NCI-H748 (cell line): ENCODE data around the gene MIA.
"Not testable (repeated sequence)": the region's sequence is repeated elsewhere in the genome, so short reads cannot be mapped to it uniquely, and the experiment has no call there.

ENCODE experiments used
- DNase-seq: peaks from one replicate; lab custom pipeline; 2025; ENCODE audit not compliant: unreplicated experiment; lab: John Stamatoyannopoulos, UW

The MIA gene

GRCh38 chr19:40750058-40750873 lies 25.1 kb upstream of the MIA start, which contains the start of gene ACTMAP:
ACTMAP (minus strand) TSS chr19:40750477; CDS start chr19:40749803, 674 bp downstream.
- DNase-seq = peak; percentile 100

- DNase-seq = peak; percentile 100
These were observed 24.3 kb upstream of the MIA start, which contains the start of gene SNRPA for GRCh38 chr19:40750874-40751537. SNRPA (plus strand) TSS chr19:40751203; CDS start chr19:40751409, 206 bp downstream.

DNA sequence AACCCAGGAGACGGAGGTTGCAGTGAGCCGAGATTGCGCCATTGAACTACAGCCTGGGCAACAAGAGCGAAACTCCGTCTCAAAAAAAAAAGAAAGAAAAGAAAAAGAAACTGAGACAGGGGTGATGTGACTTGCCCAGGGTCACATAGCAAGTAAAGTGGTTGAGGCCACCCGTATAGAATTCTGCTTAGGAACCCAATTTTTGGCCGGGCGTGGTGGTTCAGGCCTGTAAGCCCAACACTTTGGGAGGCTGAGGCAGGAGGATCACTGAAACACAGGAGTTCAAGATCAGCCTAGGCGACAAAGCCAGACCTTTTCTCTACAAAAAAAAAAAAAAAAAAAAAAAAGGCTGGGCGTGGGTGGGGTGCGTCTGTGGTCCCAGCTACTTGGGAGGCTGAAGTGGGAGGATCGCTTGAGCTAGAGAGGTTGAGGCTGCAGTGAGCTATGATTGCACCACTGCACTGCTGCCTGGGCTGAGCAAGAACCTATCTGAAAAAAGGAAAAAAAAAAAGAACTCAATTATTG lies 23.0 kb upstream of the MIA start:
- no peak for DNase-seq

- no peak for DNase-seq
These were observed 20.6 kb upstream of the MIA start for GRCh38 chr19:40754611-40755247.

DNA sequence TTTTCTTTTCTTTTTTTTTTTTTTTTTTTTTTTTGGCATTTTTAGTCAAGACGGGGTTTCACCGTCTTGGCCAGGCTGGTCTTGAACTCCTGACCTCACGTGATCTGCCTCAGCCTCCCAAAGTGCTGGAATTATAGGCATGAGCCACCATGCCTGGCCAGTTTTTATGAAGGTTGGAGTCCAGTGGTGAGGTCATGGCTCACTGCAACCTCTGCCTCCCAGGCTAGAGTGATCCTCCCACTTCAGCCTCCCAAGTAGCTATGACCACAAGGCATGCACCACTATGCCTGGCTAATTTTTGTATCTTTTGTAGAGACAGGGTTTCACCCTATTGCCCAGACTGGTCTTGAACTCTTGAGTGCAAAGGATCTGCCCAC lies 20.1 kb upstream of the MIA start:
- no peak for DNase-seq

DNA sequence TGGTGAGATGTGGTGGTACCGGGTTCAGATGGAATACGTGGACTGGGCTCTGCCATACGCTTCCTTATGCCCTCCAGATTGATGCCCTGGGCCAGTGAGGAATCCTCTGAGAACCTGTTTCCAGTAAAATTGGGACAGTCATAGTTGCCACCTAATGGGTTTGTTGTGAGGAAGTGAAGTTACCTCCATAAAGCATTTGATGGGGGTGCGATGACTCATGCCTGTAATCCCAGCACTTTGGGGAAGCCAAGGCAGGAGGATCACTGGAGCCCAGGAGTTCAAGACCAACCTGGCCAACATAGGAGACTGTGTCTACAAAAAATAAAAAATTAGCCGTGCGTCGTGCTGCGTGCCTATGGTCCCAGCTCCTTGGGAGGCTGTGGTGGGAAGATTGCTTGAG lies 19.5 kb upstream of the MIA start:
- DNase-seq = no peak

DNA sequence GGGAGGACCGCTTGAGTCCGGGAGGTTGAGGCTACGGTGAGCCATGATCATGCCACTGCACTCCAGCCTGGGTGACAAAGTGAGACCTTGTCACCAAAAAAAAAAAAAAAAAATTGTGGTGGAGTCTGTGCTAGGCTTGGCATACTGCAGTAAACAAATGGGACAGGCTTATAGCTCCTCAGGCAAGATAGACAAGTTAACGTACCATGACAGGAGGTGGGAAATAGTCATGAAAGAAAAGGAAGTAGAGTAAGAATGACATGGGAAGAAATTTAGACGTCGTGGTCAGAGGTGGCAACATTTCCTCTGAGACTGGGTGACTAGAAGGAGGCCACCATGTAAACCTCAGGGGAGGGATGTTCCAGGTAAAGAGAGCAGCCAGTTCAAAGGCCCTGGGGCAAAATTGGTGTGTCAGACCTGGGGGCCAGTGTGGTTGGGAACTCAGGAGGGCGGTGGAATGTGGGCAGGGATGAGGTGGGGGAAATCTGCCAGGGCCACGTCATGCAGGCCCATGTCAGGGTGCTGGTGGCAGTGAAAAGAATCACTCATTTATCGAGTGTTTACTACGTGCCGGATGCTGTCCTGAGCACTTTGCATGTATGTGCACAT lies 18.7 kb upstream of the MIA start:
- DNase-seq = no peak

- DNase-seq = no peak
These were observed 16.8 kb upstream of the MIA start for GRCh38 chr19:40758491-40758890.

DNA sequence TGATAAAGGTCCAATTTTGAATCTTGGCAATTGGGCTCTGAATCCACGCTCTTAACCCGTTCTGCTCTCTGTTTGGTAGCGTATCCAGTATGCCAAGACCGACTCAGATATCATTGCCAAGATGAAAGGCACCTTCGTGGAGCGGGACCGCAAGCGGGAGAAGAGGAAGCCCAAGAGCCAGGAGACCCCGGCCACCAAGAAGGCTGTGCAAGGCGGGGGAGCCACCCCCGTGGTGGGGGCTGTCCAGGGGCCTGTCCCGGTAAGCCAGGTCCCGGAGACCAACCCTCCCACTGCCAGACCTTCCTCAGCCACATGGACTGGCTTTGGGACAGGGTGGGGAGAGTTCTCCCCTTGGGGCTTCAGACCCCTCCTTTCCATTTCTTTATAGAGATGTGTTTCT lies 16.0 kb upstream of the MIA start:
- DNase-seq = no peak

- no peak for DNase-seq
These were observed 12.4 kb upstream of the MIA start for GRCh38 chr19:40762754-40763470.

- DNase-seq = no peak
These were observed 11.8 kb upstream of the MIA start for GRCh38 chr19:40763526-40763925.

DNA sequence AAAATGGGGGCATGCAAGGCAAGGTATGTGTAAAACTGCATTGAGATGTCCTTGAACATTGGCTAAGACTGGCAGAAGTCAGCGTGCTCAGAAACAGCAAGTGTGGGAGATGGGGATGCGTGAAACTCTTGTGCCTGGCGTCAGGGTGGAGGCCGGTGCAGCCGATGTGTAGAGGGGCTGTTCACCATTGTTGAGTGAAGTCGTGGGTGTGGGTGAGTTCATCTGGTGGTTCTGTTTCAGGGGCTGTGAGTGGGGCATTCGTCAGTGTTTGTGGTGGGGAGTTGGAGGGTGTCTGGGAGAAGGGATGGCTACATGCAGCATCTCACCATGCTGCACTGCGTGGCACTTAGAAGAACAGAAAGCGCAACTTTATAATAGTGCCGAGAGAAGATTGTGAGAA lies 11.4 kb upstream of the MIA start:
- DNase-seq = no peak

- not testable (repeated sequence) for DNase-seq
These were observed 8.9 kb upstream of the MIA start for GRCh38 chr19:40766385-40766784.

DNA sequence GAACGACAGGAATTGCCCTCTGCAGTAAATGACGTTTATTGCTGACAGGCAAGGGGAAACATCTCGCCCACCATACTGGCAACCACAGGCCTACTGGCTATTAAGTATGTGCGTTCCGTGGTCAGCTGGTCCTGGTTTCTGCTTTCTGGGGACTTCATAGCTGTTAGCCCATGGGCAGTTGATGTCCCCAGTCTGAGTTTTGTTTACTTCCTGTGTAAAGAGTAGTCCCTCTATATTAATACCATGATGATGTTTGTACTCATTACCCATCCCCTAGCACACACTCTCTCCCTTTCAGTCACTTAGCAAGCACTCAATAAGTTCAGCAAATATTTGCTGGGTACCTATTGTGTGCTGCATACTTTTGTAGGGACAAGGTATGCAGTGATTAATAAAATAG lies 6.5 kb upstream of the MIA start:
- no peak for DNase-seq

GRCh38 chr19:40771101-40771862 lies 4.0 kb upstream of the MIA start:
- DNase-seq = peak; percentile 43

DNA sequence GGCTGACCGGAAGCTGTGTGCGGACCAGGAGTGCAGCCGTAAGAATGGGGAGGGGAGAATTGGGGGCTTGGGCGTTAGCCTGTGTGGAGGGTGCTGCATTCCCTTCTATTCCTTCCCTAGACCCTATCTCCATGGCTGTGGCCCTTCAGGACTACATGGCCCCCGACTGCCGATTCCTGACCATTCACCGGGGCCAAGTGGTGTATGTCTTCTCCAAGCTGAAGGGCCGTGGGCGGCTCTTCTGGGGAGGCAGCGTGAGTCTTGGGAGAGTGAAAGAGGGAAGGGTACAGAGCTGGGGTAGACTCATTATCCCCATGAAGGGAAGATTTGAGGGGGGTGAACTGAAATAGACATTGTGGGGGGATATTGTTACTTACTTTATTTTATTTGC lies 306 bp downstream of the MIA start:
- DNase-seq = no peak

GRCh38 chr19:40776364-40776763 lies 1.0 kb downstream of the MIA start:
- no peak for DNase-seq

DNA sequence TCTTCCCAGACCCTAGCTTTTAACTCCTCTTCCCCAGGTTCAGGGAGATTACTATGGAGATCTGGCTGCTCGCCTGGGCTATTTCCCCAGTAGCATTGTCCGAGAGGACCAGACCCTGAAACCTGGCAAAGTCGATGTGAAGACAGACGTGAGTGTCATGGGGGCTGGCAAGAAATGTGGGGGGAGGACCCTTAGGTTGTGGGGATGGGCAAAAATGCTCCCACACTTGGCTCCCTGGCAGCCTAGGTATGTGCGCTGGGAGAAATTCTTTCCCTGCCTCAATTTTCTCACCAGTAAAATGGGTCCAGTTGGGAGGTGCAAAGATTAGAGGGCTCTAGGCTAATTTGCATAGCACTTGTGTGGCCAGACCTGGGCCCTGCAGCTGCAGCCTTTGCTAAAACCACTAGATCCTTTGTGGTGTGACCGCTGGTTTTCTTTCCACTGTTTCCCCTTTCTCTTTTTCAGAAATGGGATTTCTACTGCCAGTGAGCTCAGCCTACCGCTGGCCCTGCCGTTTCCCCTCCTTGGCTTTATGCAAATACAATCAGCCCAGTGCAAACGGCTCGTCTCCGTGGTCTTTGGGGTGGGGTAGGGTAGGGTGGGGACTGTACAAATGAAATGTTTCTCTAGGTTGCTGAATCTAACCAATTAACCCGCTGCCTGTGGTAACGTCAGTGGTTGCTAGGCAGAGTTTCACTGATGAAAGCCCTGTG lies 1.8 kb downstream of the MIA start:
- peak; percentile 98 for DNase-seq

DNA sequence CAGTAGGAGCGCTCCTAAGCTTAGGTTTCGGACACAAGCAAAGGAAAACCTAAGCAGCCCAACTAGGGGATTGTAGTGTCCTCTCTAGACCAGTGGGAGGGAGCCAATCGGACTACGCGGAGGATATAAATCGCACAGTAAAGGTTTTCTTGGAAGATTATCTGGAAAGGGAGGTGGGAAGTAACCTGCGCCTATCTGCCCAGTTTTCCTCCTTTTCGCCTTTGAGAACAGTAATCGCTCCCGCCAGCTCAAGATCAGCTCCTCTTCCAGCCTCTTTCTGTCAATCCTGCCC lies 2.3 kb downstream of the MIA start:
- DNase-seq = no peak
